ENCODE data around the gene DCDC2B.

Gene DCDC2B

DNA sequence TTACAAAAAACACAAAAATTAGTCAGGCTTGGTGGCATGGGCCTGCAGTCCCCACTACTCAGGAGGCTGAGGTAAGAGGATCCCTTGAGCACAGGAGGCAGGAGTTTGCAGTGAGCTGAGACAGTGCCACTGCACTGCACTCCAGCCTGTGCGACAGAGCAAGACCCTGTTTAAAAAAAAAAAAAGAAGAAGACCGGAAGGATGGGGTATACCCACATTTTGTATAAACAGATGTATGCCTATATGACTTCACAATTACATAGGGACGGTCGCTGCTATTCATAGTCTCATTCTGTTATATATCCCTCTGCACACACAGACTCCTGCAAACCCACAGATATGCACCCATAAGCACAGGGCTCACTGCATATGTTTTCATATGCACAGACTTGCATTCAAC, 54.9 kb downstream of the DCDC2B start:
- no peak for DNase-seq

Measured in activated CD4-positive, alpha-beta T cell treated with anti-CD3 and anti-CD28 coated beads for 1 hour (primary cell).